Measurements from ENCODE around the gene MOB3B. TPM values are rescaled to one million over a fixed set of nuclear protein-coding genes. Genes with fewer than 3 reads are reported as not detected.
"Not testable (repeated sequence)": the region's sequence is repeated elsewhere in the genome, so short reads cannot be mapped to it uniquely, and the experiment has no call there.

The MOB3B gene
- polyA plus RNA-seq, 3 donors = 22.6 to 25.6 (median 25.5) TPM

DNA sequence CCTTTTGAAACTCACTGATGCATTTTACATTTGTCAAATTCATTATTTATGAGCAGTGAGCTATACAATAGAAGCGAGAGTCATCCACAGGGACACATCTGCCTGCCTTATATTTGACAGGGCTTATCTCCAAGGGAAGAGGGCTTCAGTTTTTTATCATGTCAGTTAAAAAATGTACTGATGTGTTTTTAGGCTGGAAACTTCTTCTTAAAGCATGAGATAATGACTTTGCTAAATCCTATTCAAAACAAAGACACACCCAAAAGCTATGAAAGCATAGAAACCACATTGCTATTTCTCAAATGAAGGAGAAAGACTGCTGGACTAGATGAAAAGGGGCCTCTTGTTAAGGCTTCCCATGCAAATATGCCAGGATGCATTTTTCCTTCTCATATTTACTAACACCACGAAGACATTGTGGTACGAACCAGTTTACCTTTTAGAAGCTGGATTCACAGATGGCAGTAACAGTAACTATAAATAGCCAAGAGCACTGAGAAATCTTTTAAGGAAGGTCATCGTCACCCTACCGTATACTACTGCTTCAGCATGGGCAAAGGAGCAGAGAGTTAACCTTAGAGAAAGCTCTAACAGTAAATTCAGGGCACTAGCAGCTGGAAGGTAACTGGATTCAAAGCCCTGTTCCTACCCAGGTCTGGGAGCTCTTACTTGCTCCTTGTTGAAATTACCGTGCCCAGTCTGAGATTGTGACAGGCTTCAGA lies 91.8 kb downstream of the MOB3B start:
- no peak for DNase-seq (ENCODE audit: extremely low read depth in 1 of 11, low read depth in 9 of 11, low spot score in 4 of 11)

GRCh38 chr9:27436234-27436633 lies 93.4 kb downstream of the MOB3B start:
- DNase-seq (ENCODE audit: extremely low read depth in 1 of 11, low read depth in 9 of 11, low spot score in 4 of 11) = no peak

GRCh38 chr9:27433631-27434325 lies 95.8 kb downstream of the MOB3B start:
- DNase-seq (ENCODE audit: extremely low read depth in 1 of 11, low read depth in 9 of 11, low spot score in 4 of 11) = peak in 1 of 11 donors; percentile 41

DNA sequence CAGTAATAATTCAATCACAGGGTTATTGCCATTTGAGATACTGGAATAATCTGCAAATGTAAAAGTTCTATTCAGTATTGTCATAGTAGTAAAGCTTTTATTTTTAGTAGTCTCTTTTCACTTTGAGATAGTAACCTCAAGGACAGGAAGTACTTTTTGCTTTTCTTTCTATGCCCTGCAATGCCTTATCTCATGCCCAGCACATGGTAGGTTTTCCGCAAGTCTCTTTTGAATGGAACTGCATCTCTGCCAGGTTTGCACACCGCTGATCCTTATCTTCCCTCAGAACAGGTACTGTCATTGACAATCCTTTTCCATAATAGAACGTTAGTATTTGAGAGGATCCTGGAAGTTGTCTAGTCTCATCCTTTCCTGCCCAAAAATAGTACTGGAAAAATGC lies 97.3 kb downstream of the MOB3B start:
- DNase-seq (ENCODE audit: extremely low read depth in 1 of 11, low read depth in 9 of 11, low spot score in 4 of 11) = no peak

DNA sequence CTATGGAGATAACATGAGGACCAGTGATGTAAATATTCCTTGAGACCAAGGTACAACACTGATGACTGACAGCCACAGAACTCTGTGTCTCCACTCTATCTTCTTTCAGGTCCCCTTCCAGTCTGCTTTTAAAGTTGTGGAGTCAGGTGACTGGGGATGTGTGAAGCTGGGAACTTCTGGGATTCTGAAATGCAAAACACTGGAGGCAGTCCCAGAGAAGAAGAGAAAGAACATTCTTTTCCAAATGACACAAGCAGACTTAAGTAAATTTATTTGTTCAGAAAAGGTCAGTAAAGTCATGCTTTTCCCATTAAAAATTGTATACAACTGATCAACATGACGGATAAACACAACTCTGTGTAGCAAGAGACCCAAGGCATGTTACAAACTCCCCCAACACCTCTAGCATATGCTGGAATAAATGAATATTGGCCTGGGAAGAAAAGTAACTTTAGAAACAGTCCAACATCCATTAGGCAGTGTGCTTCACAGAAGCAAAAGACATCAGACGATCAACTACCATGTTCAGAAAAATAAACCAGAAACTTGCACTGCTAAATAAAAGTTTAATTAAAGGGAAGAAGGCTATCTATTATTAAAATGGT lies 98.0 kb downstream of the MOB3B start:
- DNase-seq (ENCODE audit: extremely low read depth in 1 of 11, low read depth in 9 of 11, low spot score in 4 of 11) = no peak

DNA sequence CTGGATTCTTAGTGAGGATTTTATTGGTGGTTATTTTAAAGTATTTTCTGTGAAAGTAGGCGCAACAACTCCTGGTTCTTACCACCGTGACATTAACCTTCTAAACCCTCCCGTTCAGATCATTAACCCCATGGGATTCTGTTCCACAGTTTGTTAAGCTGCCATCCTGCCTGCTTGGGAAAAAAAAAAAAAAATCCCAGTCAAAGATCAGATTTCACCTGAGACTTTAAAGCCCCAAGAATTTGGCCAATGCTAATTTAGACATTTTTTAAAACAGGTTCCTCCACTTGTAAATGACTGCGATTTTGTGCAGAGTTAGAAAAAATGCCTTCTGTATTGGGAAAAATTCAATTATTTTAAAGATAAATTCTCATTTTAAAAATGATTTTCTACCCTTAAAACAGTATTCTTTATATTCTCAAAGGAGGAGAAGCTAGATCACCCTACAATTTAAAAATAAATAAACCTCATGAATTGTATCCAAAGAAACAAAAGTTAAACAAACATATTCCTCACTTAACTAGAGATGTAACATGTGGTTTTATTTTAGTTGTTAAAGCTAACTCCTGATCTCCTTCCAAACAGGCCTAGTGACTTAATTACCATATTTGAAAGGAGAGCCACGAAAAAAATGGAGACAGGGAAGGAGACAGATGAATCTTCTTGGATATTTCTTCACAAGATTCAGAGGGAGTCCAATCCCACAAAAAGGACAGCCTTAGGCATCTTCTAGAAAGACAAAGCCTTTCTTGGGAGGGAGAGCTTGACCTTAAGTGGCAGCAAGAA lies 98.7 kb downstream of the MOB3B start:
- DNase-seq (ENCODE audit: extremely low read depth in 1 of 11, low read depth in 9 of 11, low spot score in 4 of 11) = peak in 4 of 11 donors; percentile 42 to 72 (median 58)

DNA sequence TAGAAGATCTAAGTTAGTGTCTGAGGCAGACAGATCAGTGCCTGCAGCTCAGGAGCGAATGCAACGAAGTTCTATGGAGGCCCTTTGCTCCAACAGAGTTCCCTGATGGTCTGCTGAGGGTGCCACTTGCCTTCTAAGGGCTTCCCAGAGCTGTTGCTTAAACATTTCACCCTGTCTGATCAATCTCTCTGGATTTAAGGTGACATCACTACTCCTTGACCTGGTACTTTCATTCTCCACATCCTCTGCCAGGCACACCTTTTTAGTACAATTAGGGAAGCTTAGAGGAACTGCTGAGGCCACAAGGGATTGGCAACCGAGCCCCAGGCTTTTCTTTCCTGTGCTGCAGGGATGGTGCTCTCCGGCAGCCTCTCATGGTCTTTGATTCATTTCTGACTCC lies 99.7 kb downstream of the MOB3B start:
- DNase-seq (ENCODE audit: extremely low read depth in 1 of 11, low read depth in 9 of 11, low spot score in 4 of 11) = no peak

- no peak for DNase-seq (ENCODE audit: extremely low read depth in 1 of 11, low read depth in 9 of 11, low spot score in 4 of 11)
Observed at GRCh38 chr9:27429436-27429835, 100.2 kb downstream of the MOB3B start.

DNA sequence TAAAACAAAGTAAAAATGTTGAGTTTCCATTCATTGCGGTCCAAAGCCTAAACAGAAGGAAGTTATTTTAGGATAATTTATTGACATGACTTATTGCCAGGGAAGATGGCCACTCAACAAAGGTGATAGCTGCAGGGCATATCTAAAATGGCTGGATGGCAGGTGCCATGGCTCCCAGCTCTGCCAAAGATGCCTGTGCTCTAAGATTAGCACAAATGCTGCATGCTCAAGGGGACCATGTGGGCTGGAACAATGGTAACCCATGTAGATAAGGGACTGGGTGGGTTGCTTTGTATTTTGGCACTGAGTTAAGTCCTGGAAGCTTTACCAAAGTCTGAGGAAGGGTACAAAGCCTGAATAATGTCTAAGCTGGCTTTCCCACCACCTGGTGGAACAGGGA lies 101.1 kb downstream of the MOB3B start:
- DNase-seq (ENCODE audit: extremely low read depth in 1 of 11, low read depth in 9 of 11, low spot score in 4 of 11) = no peak

DNA sequence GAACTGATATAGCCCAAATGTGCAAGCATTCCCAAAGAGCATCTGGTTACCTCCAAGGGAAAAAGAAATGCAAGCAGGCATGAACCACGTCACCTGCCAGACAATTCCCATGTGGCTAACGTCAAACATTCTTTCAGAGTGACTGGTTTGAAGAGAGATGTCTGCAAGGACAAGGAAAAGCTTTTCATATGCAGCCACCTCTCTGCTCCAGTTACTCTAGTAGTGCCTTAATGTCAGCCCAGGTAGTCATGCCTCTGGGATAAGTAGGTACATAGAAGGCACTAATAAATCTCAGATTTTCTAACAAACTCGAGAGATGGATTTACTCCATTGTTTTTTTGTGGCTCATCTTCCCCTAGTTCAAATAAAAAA lies 102.4 kb downstream of the MOB3B start:
- DNase-seq (ENCODE audit: extremely low read depth in 1 of 11, low read depth in 9 of 11, low spot score in 4 of 11) = no peak

GRCh38 chr9:27426511-27427271 lies 102.9 kb downstream of the MOB3B start:
- DNase-seq (ENCODE audit: extremely low read depth in 1 of 11, low read depth in 9 of 11, low spot score in 4 of 11) = no peak

DNA sequence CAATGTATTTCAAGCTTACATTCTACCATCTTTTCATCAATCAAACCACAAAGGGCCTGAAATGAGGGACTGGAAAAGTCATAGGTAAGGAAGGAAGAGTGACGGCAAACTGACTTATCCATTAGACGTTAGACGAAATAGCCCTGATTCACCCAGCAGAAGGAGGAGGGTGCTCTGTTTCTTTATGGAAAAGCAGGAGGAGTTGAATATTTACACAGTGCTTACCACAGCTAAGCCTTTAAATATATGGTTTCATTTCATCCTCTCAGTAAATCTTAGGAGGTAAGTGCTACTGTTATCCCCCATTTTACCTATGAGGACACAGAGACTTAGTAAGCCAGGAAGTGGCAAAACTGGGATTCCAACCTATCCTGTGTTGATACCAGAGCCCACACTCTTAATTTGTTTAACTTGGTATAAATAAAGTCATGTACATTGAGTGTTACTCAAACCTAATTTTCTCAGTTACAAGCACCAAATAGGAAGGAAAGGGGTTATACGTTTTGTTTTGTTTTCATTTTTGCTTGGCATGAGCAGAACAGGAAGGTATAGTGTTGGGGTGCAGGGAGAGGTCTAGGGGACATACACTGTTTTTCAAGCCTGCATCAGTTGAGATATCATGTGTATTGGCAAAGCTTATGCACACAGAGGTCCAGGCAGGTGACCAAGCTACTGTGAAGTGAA lies 103.6 kb downstream of the MOB3B start:
- DNase-seq (ENCODE audit: extremely low read depth in 1 of 11, low read depth in 9 of 11, low spot score in 4 of 11) = no peak

GRCh38 chr9:27423915-27424710 lies 105.5 kb downstream of the MOB3B start:
- no peak for DNase-seq (ENCODE audit: extremely low read depth in 1 of 11, low read depth in 9 of 11, low spot score in 4 of 11)

DNA sequence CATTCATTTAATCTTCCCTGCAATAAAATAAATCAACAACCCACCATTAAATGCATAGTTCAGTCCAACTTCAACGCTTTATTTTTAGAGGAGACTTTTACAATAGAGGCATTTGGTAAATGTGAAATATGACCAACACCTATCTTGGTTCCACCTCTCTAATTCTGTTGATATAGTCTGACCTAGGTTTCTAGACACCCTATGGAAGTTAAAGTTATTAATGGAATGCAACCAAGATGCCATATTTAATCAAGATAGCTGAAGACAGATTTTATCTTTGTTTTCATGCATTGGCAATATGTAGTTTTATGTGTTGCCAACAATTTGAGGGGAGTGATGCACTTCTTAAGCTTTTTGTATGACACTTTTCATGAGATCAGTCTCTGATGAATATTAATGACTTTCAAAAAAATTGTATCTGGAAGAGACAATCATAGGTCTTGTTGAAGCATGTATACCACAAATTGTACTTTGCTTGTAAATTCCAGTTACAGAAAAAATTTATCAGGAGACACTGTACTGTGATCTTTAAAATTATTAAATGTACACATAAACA lies 107.3 kb downstream of the MOB3B start:
- DNase-seq (ENCODE audit: extremely low read depth in 1 of 11, low read depth in 9 of 11, low spot score in 4 of 11) = no peak

DNA sequence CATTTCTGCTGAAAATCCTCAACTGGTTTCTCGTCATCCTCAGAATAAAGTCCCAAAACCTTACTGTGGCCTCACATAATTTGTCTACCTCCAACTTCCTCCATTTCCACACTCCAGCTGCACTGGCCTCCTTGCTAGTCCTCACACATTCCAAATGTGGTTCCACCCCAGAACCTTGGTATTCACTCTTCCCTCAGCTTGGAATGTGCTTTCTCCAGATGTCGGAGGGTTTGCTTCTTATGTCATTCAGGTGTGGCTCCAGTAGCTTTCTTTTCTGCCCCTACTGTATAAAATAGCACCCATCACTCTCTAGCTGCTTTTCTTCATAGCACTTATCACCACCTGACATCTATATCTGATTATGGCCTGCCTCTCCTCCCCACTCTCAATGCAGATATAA lies 108.0 kb downstream of the MOB3B start:
- DNase-seq (ENCODE audit: extremely low read depth in 1 of 11, low read depth in 9 of 11, low spot score in 4 of 11) = no peak

- not testable (repeated sequence) for DNase-seq (ENCODE audit: extremely low read depth in 1 of 11, low read depth in 9 of 11, low spot score in 4 of 11)
Observed at GRCh38 chr9:27419558-27419957, 110.1 kb downstream of the MOB3B start.

- peak; percentile 67 to 90 (median 82) for DNase-seq (ENCODE audit: extremely low read depth in 1 of 11, low read depth in 9 of 11, low spot score in 4 of 11)
Observed at GRCh38 chr9:27414220-27414761, 115.3 kb downstream of the MOB3B start.
